ENCODE data around the gene ETV6. TPM values are rescaled to one million over a fixed set of nuclear protein-coding genes. Genes with fewer than 3 reads are reported as not detected.

Gene ETV6
- total RNA-seq, 2 experiments from 2014 or later: 28.5 to 30.2 TPM

- peaks cover under 1% of the 10 kb centered on the region for H3K36me3 ChIP-seq (ENCODE audit: insufficient read depth, low read length)
- H3K4me3 ChIP-seq (ENCODE audit: low read length): no peak overlapping the region
- TF ChIP-seq CTCF (IDR thresholded peaks at IDR 0.05): no peak
- Mint-ChIP-seq H3K36me3 (ENCODE audit: low read depth) (peaks cover 4% of the 10 kb centered on the region), H3K27ac (no peak overlapping the region), H3K9me3 (no peaks in the 10 kb centered on the region), H3K4me1 (ENCODE audit: low read depth) (peaks cover 35% of the 10 kb centered on the region), H3K27me3 (no peaks in the 10 kb centered on the region), H3K4me3 (no peak overlapping the region)
- intact Hi-C loops (cut with DNase I, micrococcal nuclease): no loop called here
- peaks cover 7% of the 10 kb centered on the region for H3K4me1 ChIP-seq (ENCODE audit: insufficient read depth, low read length)
- ChIA-PET POLR2A (interaction anchor here (0.6 kb wide), 1 partner anchor 978 kb away, joined by 4 read pairs; no protein-coding TSS in a partner anchor), CTCF (no interaction called here)
- ATAC-seq (ENCODE audit: poor library complexity) (no peak), DNase-seq (no peak)
- H3K9me3 ChIP-seq (ENCODE audit: control insufficient read depth in 1 of 2, insufficient read depth in 1 of 2, low read length in 2 of 2): no peaks in the 10 kb centered on the region
- H3K27me3 ChIP-seq (ENCODE audit: control insufficient read depth in 1 of 2, insufficient read depth in 2 of 2, low read length in 2 of 2): no peaks in the 10 kb centered on the region
- no peak overlapping the region for H3K27ac ChIP-seq (ENCODE audit: low read depth in 1 of 2, low read length in 2 of 2)
Observed at GRCh38 chr12:11693067-11693466, 43.6 kb downstream of the ETV6 start.

GRCh38 chr12:11693601-11694000, 44.1 kb downstream of the ETV6 start:
- CTCF ChIA-PET: no interaction called here
- Mint-ChIP-seq H3K9me3 (no peaks in the 10 kb centered on the region), H3K4me3 (no peak overlapping the region), H3K36me3 (ENCODE audit: low read depth) (peaks cover 4% of the 10 kb centered on the region), H3K27me3 (no peaks in the 10 kb centered on the region), H3K4me1 (ENCODE audit: low read depth) (peaks cover 35% of the 10 kb centered on the region), H3K27ac (no peak overlapping the region)
- Histone ChIP-seq H3K4me3 (ENCODE audit: low read length) (no peak overlapping the region), H3K27ac (ENCODE audit: low read depth in 1 of 2, low read length in 2 of 2) (no peak overlapping the region), H3K4me1 (ENCODE audit: insufficient read depth, low read length) (peaks cover 2% of the 10 kb centered on the region), H3K27me3 (ENCODE audit: control insufficient read depth in 1 of 2, insufficient read depth in 2 of 2, low read length in 2 of 2) (no peaks in the 10 kb centered on the region), H3K9me3 (ENCODE audit: control insufficient read depth in 1 of 2, insufficient read depth in 1 of 2, low read length in 2 of 2) (no peaks in the 10 kb centered on the region), H3K36me3 (ENCODE audit: insufficient read depth, low read length) (peaks cover 2% of the 10 kb centered on the region)
- intact Hi-C loops (cut with DNase I, micrococcal nuclease): no loop called here
- ATAC-seq (ENCODE audit: poor library complexity) (no peak), DNase-seq (no peak)
- TF ChIP-seq CTCF (IDR thresholded peaks at IDR 0.05): no peak
- POLR2A ChIA-PET: no interaction called here

GRCh38 chr12:11694528-11694927, 45.1 kb downstream of the ETV6 start:
- POLR2A ChIA-PET: no interaction called here
- no peaks in the 10 kb centered on the region for H3K9me3 ChIP-seq (ENCODE audit: control insufficient read depth in 1 of 2, insufficient read depth in 1 of 2, low read length in 2 of 2)
- Mint-ChIP-seq H3K36me3 (ENCODE audit: low read depth) (peaks cover 4% of the 10 kb centered on the region), H3K4me1 (ENCODE audit: low read depth) (peaks cover 29% of the 10 kb centered on the region), H3K27me3 (no peaks in the 10 kb centered on the region), H3K4me3 (no peak overlapping the region), H3K27ac (no peak overlapping the region), H3K9me3 (no peaks in the 10 kb centered on the region)
- CTCF ChIA-PET: interaction anchor here (0.5 kb wide), 1 partner anchor 23 kb away, joined by 3 read pairs; no protein-coding TSS in a partner anchor
- no peak overlapping the region for H3K27ac ChIP-seq (ENCODE audit: low read depth in 1 of 2, low read length in 2 of 2)
- DNase-seq (no peak), ATAC-seq (ENCODE audit: poor library complexity) (no peak)
- H3K4me1 ChIP-seq (ENCODE audit: insufficient read depth, low read length): peaks cover 2% of the 10 kb centered on the region
- no peak for TF ChIP-seq CTCF (IDR thresholded peaks at IDR 0.05)
- H3K36me3 ChIP-seq (ENCODE audit: insufficient read depth, low read length): peaks cover 2% of the 10 kb centered on the region
- H3K4me3 ChIP-seq (ENCODE audit: low read length): no peak overlapping the region
- intact Hi-C loops (cut with DNase I, micrococcal nuclease): no loop called here
- no peaks in the 10 kb centered on the region for H3K27me3 ChIP-seq (ENCODE audit: control insufficient read depth in 1 of 2, insufficient read depth in 2 of 2, low read length in 2 of 2)
